DMS153 treated with DMSO at 0.1 percent for 48 hours (cell line): ENCODE measurements around the gene CELF4.
"Not testable (repeated sequence)": the region's sequence is repeated elsewhere in the genome, so short reads cannot be mapped to it uniquely, and the experiment has no call there.

ENCODE experiments used
- DNase-seq: peaks from one replicate; lab custom pipeline; 2025; ENCODE audit not compliant: unreplicated experiment; lab: John Stamatoyannopoulos, UW

The CELF4 gene

GRCh38 chr18:37473195-37473840, 92.3 kb downstream of the CELF4 start:
- no peak for DNase-seq

DNA sequence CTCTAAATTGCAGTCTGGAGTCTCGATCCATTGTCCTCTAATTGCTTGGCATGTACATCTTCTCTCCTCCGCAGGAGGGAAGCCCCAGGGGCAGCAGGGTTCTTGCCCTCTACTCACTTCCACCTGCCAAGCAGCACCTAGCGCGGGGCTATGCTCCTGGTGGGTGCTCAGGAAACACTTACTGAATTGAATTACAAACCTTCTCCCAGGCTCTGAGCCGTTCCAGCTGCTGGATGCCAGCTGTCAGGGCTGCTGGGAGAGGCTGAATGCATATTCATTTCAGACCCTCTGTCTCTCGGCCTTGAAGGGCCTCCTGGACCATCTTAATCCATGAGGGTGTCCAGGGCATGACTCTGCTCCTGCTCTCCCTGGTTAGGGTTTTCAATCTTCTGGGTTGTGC, 94.0 kb downstream of the CELF4 start:
- DNase-seq, result no peak

GRCh38 chr18:37470986-37471385, 94.6 kb downstream of the CELF4 start:
- DNase-seq, result no peak

GRCh38 chr18:37467002-37467662, 98.5 kb downstream of the CELF4 start:
- no peak for DNase-seq

GRCh38 chr18:37465958-37466357, 99.6 kb downstream of the CELF4 start:
- DNase-seq, result no peak

- DNase-seq, result no peak
These were observed 101.3 kb downstream of the CELF4 start for GRCh38 chr18:37464257-37464656.

GRCh38 chr18:37461329-37461728, 104.3 kb downstream of the CELF4 start:
- not testable (repeated sequence) for DNase-seq

GRCh38 chr18:37460604-37461003, 105.0 kb downstream of the CELF4 start:
- DNase-seq, result no peak

DNA sequence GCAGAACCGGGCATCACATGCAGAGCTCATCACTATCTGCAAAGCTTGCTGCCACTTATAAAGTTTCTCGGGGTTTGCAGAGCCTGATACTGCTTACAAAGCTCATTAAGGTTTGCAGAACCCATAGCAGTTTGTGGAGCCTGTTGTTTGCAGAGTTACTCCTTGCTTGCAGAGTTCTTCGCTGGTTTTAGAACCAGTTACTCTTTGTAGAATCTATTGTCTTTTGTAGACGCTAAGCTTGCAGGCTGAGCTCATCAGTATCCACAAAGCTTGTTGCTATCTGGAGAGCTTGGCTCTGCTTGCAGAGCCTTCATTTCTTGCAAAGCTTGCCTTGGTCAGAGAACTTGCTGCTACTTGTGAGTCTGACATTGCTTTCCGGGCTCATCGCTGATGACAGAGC, 106.9 kb downstream of the CELF4 start:
- no peak for DNase-seq

DNA sequence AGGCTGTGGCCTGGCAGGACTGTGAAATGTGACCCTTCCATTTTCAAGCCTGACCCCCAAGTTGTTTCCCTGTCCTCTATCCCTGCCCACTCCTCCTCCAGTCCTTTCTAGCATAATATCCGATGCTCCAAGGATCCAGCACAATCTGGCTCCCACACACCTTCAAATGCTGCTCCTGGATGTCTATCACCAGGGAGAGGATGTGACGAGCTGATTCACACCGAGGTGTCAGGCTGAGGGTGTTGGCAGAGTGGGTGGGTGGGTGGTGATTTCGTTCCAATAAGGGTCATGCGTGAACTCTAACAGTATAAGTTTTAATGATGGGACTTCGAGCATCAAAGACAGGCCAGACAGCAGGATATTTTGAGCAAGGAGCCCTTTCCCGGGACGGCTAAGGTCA, 107.8 kb downstream of the CELF4 start:
- no peak for DNase-seq

GRCh38 chr18:37457341-37457740, 108.3 kb downstream of the CELF4 start:
- no peak for DNase-seq

- no peak for DNase-seq
These were observed 108.7 kb downstream of the CELF4 start for GRCh38 chr18:37456873-37457272.

DNA sequence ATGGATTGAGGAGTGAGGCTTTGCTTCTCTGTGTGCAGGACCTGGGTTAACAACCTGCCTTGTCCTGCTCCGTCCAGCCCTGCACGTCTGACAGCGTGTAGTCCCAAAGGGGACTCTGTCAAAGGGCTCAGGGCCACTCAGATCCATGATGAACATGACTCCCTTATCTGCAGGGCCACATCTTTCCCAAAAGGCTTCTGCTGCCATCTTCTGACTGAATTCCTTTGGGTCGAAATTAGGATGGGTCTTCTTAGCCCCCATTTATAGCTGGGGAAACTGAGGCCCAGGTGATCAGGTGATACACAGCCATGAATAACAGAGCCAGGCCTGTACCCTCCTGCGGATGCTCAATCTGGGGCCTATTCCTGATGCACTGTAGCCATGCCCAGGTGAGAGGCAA, 109.2 kb downstream of the CELF4 start:
- no peak for DNase-seq

GRCh38 chr18:37453752-37454151, 111.8 kb downstream of the CELF4 start:
- DNase-seq, result no peak

GRCh38 chr18:37452682-37453385, 112.8 kb downstream of the CELF4 start:
- DNase-seq, result peak; percentile 56

GRCh38 chr18:37452015-37452414, 113.6 kb downstream of the CELF4 start:
- DNase-seq, result no peak

GRCh38 chr18:37451239-37451825, 114.3 kb downstream of the CELF4 start:
- DNase-seq, result no peak

DNA sequence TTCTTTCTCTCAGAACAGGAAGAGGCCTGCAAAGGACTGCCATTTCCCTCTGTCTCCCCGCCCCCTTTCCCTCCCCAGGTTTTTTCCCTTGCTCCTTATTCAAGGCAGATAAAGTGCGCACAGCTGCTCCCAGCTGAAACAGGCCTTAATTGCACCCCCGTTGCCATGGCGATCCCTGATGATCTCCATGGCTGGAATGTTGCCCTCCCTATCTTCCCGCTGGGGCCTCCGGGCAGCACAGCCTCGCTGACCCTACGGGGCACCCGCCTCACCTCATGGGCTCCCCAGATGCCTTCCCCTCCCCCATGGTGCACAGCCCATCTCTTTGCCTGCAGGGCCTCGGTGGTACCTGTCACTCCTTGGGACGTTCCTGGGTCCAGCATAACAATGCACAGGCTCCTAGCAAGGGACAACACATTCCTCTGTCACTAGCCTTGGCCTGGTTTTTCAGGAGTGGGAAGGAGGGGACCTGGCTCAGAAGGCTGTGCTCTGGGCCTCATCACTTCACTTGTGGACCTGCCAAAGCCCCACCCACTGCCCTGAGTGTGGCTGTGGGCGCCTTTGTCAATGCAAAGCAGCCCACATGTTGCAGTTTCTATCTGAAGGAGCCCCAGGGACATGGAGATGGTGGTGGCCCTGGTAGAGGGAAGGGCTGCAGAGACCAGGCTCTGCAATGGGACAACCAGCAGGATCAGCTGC, 115.0 kb downstream of the CELF4 start:
- no peak for DNase-seq

DNA sequence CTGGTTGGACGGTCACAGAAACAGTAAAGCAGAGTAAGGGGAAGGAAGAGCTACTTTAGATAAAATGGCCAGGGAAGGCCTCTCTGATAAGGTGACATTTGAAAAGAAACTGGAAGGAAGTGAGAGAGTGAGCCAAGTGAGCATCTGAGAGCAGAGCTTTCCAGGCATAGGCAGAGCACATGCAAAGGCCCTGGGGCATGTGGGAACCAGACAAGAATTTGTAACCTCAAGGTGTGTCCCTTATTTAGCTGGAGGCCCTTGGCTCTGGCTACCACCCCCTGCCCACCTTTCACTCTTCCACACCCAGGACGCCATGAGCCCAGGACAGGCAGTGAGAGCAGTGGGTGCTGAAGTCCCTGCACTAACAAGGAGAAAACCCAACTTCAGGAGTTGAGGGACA, 116.0 kb downstream of the CELF4 start:
- DNase-seq, result no peak

GRCh38 chr18:37448946-37449345, 116.7 kb downstream of the CELF4 start:
- no peak for DNase-seq
